Measurements from ENCODE around the gene GJB5.
"Not testable (repeated sequence)": the region's sequence is repeated elsewhere in the genome, so short reads cannot be mapped to it uniquely, and the experiment has no call there.

The GJB5 gene

GRCh38 chr1:34732831-34733230 lies 22.0 kb upstream of the GJB5 start:
- H3K27ac Mint-ChIP-seq; H3K4me3 Mint-ChIP-seq; DNase-seq (ENCODE audit: low spot score in 2 of 2); H3K36me3 Mint-ChIP-seq; H3K9me3 Mint-ChIP-seq; H3K4me1 Mint-ChIP-seq; ATAC-seq (ENCODE audit: low read depth): not testable (repeated sequence)
- peaks cover 14% of the 10 kb centered on the region for H3K27me3 Mint-ChIP-seq

DNA sequence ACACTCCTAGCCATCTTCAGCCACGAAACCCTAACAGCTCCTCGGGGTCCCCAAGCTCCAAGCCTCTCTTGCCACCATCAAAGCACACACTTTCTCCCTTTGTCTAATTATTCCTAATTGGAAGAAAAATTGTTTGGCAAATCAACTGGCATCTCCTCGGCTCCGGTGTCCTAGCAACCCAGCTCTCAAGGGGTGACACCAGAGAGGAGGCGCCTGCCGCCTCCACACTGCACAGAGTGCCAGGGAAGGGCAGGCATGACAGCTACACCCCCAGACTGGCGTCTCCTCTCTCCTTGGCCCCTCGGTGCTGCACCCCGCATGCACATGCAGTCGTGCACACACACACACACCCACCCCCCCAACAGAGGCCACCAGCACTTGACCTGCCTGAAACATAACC lies 18.2 kb upstream of the GJB5 start:
- no peaks in the 10 kb centered on the region for H3K9me3 Mint-ChIP-seq

DNA sequence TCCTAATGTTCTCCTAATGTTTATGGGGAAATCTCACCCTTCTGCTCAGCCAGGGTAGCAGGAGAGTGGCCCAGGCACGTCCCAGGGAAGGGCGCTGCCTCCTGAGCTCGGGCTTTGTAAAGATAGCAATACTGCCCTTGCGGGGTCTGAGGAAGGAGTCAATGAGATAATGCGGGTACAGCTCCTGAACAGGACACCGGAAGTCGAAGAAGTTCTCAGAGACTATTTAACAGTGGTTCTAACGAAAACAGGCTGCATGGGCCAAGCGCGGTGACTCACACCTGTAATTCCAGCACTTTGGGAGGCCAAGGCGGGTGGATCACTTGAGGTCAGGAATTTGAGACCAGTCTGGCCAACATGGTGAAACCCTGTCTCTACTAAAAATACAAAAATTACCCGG lies 17.6 kb upstream of the GJB5 start:
- H3K4me1 Mint-ChIP-seq; H3K27ac Mint-ChIP-seq; H3K36me3 Mint-ChIP-seq; H3K9me3 Mint-ChIP-seq; ATAC-seq (ENCODE audit: low read depth); H3K4me3 Mint-ChIP-seq; DNase-seq (ENCODE audit: low spot score in 2 of 2); H3K27me3 Mint-ChIP-seq: not testable (repeated sequence)

More for the DNA sequence above, 18.2 kb upstream of the GJB5 start:
- Mint-ChIP-seq H3K27ac (no peak overlapping the region), H3K4me3 (no peak overlapping the region), H3K27me3 (peaks cover 4% of the 10 kb centered on the region), H3K4me1 (no peaks in the 10 kb centered on the region), H3K36me3 (no peaks in the 10 kb centered on the region)
- DNase-seq (ENCODE audit: low spot score in 2 of 2) (no peak), ATAC-seq (ENCODE audit: low read depth) (no peak)

DNA sequence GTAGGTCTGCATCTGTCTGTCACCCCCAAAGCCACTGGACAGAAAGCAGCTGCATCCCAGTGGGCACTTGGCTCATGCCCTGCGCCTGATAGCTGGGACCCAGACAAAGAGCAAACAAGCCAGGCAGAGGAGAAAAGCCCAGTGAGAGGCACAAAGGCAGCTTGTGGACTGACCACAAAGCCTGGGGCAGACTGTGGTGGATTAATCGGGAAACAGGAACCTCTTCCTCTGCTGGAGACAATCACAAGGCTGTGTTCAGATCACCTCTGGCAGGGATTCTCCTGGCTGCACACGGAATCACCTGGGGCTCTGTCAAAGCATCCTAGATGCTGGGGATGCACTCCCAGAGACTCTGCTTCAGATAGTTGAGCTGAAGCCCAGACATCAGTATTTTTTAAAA lies 15.2 kb upstream of the GJB5 start:
- H3K27me3 Mint-ChIP-seq: peaks cover 2% of the 10 kb centered on the region
- no peak overlapping the region for H3K27ac Mint-ChIP-seq
- ATAC-seq (ENCODE audit: low read depth) (no peak), DNase-seq (ENCODE audit: low spot score in 2 of 2) (no peak)
- H3K36me3 Mint-ChIP-seq: no peaks in the 10 kb centered on the region
- no peaks in the 10 kb centered on the region for H3K4me1 Mint-ChIP-seq
- H3K9me3 Mint-ChIP-seq: no peaks in the 10 kb centered on the region
- H3K4me3 Mint-ChIP-seq: no peak overlapping the region

DNA sequence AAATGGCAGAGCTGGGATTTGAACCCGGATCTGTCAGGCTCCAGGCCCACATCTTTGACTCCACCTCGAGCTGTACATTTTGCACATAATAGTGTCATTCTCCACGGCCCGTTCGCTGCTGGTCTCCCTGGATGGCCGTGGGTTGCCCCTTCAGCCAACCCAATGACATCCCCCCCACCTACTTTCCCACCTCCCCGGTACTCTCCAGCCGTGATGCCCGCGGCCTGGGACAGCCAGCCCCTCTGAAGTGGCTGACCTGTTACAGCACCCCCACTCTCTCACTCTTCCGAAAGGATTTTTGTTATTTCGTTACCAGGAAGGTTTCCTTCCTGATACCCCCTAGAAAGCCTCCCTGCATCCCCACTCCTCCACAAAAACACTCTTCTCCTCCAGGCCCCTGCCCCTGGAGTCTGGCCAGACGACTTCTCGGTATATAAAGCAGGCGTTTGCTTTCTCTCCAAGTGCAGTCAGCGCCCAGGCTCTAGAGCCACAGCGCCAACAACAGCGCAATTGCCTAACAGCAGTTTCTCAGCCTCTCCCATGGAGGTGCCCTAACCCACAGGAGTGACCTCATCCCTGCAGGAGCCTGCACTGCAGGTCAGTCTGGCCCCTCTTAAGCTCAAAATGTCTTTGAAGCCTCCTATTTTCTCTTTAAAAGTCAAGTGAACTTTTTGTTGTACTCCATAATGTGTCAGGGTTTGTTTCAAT lies 14.5 kb upstream of the GJB5 start:
- DNase-seq (ENCODE audit: low spot score in 2 of 2) (no peak), ATAC-seq (ENCODE audit: low read depth) (no peak)
- H3K36me3 Mint-ChIP-seq: no peaks in the 10 kb centered on the region
- no peaks in the 10 kb centered on the region for H3K4me1 Mint-ChIP-seq
- H3K9me3 Mint-ChIP-seq: no peaks in the 10 kb centered on the region
- no peak overlapping the region for H3K27ac Mint-ChIP-seq
- H3K27me3 Mint-ChIP-seq: peaks cover 2% of the 10 kb centered on the region
- H3K4me3 Mint-ChIP-seq: no peak overlapping the region

GRCh38 chr1:34742667-34743270 lies 12.1 kb upstream of the GJB5 start:
- Mint-ChIP-seq H3K9me3 (no peaks in the 10 kb centered on the region), H3K36me3 (no peaks in the 10 kb centered on the region), H3K27me3 (peaks cover 5% of the 10 kb centered on the region), H3K27ac (no peak overlapping the region), H3K4me3 (no peak overlapping the region), H3K4me1 (no peaks in the 10 kb centered on the region)
- peak; percentile 71 to 80 for DNase-seq (ENCODE audit: low spot score in 2 of 2)
- peak; percentile 91 for ATAC-seq (ENCODE audit: low read depth)

DNA sequence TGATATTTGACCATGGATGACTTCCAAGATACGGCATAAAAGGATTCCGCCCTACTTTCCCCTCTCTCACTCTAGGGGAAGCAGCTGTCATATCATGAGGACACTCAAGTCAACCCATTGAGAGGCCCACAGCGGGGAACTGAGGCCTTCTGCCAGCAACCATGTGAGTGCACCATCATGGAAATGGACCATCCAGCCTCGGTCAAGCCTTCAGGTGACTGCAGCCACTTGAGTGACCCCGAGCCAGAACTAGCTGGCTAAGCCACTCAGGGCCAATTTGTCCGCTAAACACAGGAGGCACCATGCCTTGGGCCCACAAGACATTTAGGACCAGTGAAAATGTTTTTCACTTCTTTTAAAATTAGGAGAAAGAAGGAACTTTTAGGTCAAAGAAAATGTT lies 11.1 kb upstream of the GJB5 start:
- peaks cover 9% of the 10 kb centered on the region for H3K27me3 Mint-ChIP-seq
- no peaks in the 10 kb centered on the region for H3K9me3 Mint-ChIP-seq

DNA sequence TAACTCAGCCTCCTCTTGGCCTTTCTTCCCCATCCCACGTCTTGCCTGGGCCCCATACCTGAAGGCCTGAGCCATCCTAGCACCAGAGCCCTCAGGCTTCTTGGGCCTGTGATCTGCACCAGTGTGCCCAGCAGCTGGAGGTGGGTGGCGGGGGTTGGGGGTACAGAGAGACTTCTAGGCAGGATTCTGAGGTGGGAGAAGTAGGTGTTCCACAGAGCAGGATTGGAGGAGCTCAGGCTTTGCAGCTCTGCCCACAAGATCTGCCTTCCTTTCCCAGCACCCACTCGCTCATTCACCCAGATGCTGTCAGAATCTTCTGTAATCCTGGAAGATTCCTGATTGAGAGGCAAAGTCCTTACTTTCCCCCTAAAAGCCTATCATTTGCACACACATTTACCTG lies 10.0 kb upstream of the GJB5 start:
- no peak overlapping the region for H3K4me3 Mint-ChIP-seq

More for the DNA sequence above, 11.1 kb upstream of the GJB5 start:
- Mint-ChIP-seq H3K4me1 (no peaks in the 10 kb centered on the region), H3K36me3 (no peaks in the 10 kb centered on the region), H3K27ac (no peak overlapping the region), H3K4me3 (no peak overlapping the region)
- DNase-seq (ENCODE audit: low spot score in 2 of 2) (no peak), ATAC-seq (ENCODE audit: low read depth) (no peak)

GRCh38 chr1:34745666-34746065 lies 9.2 kb upstream of the GJB5 start:
- H3K36me3 Mint-ChIP-seq: no peaks in the 10 kb centered on the region
- no peak overlapping the region for H3K27ac Mint-ChIP-seq
- no peaks in the 10 kb centered on the region for H3K9me3 Mint-ChIP-seq
- ATAC-seq (ENCODE audit: low read depth) (no peak), DNase-seq (ENCODE audit: low spot score in 2 of 2) (no peak)
- H3K27me3 Mint-ChIP-seq: peaks cover 10% of the 10 kb centered on the region
- no peak overlapping the region for H3K4me3 Mint-ChIP-seq
- H3K4me1 Mint-ChIP-seq: no peaks in the 10 kb centered on the region

More for the DNA sequence above, 10.0 kb upstream of the GJB5 start:
- Mint-ChIP-seq H3K27me3 (peaks cover 10% of the 10 kb centered on the region), H3K4me1 (no peaks in the 10 kb centered on the region), H3K9me3 (no peaks in the 10 kb centered on the region), H3K27ac (no peak overlapping the region), H3K36me3 (no peaks in the 10 kb centered on the region)
- DNase-seq (ENCODE audit: low spot score in 2 of 2): no peak
- no peak for ATAC-seq (ENCODE audit: low read depth)

DNA sequence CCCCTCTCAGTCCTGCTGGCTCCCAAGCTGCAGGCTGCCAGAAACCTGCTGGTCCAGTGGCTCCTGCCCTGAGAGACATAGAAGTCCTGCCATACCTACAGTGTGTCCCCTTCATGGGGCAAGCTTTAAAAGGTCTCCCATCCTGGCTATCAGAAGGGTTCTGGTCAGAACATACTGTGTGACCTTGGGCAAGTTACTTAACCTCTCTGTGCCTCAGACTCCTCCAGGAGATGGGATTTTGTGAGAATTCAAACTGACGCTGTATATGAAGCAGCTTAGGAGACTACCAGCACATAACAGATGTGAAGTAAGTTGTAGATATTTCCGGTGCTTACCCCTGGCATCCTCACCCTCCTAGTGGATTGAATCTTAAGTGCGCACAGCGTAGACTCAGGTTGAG lies 8.7 kb upstream of the GJB5 start:
- no peak overlapping the region for H3K4me3 Mint-ChIP-seq
- no peaks in the 10 kb centered on the region for H3K36me3 Mint-ChIP-seq
- H3K27ac Mint-ChIP-seq: no peak overlapping the region
- no peak for DNase-seq (ENCODE audit: low spot score in 2 of 2)
- peaks cover 12% of the 10 kb centered on the region for H3K27me3 Mint-ChIP-seq
- no peak for ATAC-seq (ENCODE audit: low read depth)
- H3K4me1 Mint-ChIP-seq: no peaks in the 10 kb centered on the region
- no peaks in the 10 kb centered on the region for H3K9me3 Mint-ChIP-seq

DNA sequence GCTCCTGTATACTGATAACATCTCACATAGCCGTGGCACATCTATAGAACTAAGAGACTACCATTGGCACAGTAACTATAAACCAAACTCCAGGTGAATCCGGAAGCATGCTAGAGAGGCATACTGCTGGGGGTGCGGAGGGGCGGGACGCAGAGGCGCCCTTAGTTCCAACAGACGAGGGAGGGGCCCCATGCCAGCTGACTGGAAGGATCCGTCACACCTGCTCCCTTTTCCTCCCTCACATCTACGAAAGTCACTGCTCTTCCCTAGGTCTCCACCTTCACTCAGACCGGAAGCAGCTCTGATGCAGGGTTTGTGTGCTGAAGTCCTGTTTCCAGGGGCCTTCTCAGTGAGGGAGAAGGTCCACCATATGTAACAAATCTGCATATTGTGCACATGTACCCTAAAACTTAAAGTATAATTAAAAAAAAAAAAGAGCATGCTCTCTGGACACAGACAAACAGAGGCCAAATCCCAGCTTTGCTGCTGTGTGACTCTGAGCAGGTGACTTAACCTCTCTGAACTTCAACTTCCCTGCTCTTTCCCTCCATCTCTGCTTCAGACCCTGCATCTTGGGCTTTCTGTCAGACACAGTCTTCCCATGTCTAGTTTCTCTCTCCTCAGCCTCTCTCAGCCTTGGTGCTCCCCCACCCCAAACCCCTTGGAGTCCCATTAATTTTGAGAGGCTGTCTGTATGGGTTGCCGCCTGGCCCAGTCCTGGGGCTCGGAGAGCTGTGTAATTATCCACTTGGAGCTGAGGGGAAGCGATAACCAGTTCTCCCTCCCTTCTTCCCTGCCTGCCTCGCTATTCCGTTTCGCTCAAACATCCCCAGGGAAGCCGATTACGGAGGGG lies 7.8 kb upstream of the GJB5 start:
- no peaks in the 10 kb centered on the region for H3K9me3 Mint-ChIP-seq
- peaks cover 12% of the 10 kb centered on the region for H3K27me3 Mint-ChIP-seq
- H3K27ac Mint-ChIP-seq: no peak overlapping the region
- H3K4me3 Mint-ChIP-seq: no peak overlapping the region
- H3K4me1 Mint-ChIP-seq: no peaks in the 10 kb centered on the region
- no peaks in the 10 kb centered on the region for H3K36me3 Mint-ChIP-seq
- no peak for DNase-seq (ENCODE audit: low spot score in 2 of 2)
- no peak for ATAC-seq (ENCODE audit: low read depth)

- Mint-ChIP-seq H3K4me3 (no peak overlapping the region), H3K36me3 (no peaks in the 10 kb centered on the region), H3K9me3 (no peaks in the 10 kb centered on the region), H3K4me1 (no peaks in the 10 kb centered on the region), H3K27ac (no peak overlapping the region), H3K27me3 (peaks cover 12% of the 10 kb centered on the region)
- DNase-seq (ENCODE audit: low spot score in 2 of 2): no peak
- no peak for ATAC-seq (ENCODE audit: low read depth)
Measured at GRCh38 chr1:34747638-34747941, 7.3 kb upstream of the GJB5 start.

- Mint-ChIP-seq H3K27me3 (peaks cover 16% of the 10 kb centered on the region), H3K4me1 (no peaks in the 10 kb centered on the region), H3K36me3 (no peaks in the 10 kb centered on the region), H3K27ac (no peak overlapping the region), H3K9me3 (peaks cover 4% of the 10 kb centered on the region), H3K4me3 (no peak overlapping the region)
- ATAC-seq (ENCODE audit: low read depth) (no peak), DNase-seq (ENCODE audit: low spot score in 2 of 2) (no peak)
Measured at GRCh38 chr1:34749992-34750391, 4.9 kb upstream of the GJB5 start.

GRCh38 chr1:34750610-34751009 lies 4.2 kb upstream of the GJB5 start:
- peaks cover 4% of the 10 kb centered on the region for H3K9me3 Mint-ChIP-seq
- H3K27me3 Mint-ChIP-seq: peaks cover 16% of the 10 kb centered on the region
- ATAC-seq (ENCODE audit: low read depth) (no peak), DNase-seq (ENCODE audit: low spot score in 2 of 2) (no peak)
- no peak overlapping the region for H3K4me3 Mint-ChIP-seq
- no peaks in the 10 kb centered on the region for H3K4me1 Mint-ChIP-seq
- H3K36me3 Mint-ChIP-seq: no peaks in the 10 kb centered on the region
- H3K27ac Mint-ChIP-seq: no peak overlapping the region

Measured in memory B cell (primary cell).